A204.1 (cell line): ENCODE measurements around the gene EGFL7.

ENCODE experiments used
- FAIRE-seq: peaks from 2 replicates; lab custom pipeline; 2012; peaks lifted over from hg19 to GRCh38; lab: Jason Lieb, UNC

The EGFL7 gene

DNA sequence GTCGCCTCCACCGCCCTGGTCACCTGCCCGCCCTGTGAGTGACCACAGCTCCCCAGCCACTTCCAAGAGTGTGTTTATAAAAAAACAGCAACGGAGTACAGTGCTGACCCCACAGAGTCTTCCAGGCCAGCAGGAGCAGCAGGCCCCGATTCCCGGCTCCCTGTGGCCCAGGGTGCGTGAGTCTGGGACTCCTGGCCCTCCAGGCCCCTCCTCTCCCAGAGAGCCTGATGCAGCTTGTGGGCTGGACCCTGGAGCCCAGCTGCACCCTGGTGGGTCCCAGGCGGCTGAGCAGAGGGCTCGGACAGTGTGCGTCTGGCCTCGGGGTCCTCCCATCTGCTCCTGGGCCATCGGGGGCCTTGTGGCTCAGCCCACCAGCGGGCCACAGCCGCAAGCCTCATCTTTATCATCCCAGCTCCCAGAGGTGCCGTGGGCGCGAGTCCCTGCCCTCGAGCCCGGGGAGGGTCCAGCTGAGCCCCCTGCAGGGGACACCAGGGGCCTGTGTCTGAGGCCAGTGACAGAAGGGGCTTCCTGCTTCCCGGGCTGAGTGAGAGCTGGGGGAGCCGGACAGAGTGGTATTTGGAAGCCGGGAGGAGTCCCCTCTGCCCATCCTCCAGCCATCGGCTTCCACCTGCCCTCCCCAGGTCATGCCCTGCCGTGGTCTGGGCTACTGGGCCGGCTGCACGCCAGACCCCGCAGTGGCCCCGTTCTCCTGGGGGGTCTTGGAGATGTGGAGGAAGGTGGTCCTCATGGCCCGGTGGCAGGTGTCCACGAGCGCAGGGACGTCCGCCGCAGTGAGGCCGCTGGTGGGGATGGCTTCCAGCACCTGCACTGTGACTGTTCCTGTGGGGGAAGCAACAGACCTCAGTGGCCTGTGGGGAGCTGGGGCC is 10.6 kb downstream of the EGFL7 start:
- no peak for FAIRE-seq

DNA sequence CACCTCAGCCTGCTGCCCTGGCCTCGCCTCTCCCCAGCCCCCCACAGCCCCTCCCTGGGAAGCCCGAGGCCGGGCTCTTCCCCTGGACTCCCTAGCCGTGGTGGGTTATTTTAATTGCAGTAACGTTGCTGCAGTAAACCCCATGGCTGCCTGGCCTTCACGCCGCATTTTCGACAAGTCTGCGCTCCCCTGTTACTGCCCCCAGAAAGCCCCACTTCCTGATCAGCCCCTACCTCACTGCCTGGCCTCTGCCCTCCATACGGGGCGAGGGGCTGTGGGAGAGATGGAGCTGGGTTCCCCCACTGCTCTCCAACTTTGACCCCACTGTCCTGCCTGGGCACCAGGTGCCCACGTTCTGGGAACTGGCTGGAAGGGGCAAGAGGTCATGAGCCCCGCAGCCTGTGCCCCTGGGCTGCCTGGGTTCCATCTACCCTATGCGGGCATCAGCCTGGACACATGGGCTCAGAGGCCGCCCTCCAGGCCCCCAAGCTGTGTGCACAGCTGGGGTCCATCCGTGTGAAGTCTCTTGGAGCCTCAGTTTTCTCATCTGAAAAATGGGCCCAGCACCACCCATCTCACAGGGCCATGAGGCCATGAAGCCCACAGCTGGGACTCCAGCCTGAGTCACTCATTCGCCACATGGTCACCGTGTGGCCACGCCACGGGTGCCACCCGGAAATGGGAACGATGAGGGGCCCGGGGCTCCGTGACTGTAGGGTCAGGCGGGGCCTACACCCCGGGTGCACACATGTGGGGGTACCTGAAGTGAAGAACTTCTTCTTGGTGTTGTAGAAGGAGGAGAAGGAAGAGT is 11.5 kb downstream of the EGFL7 start:
- FAIRE-seq, result no peak

DNA sequence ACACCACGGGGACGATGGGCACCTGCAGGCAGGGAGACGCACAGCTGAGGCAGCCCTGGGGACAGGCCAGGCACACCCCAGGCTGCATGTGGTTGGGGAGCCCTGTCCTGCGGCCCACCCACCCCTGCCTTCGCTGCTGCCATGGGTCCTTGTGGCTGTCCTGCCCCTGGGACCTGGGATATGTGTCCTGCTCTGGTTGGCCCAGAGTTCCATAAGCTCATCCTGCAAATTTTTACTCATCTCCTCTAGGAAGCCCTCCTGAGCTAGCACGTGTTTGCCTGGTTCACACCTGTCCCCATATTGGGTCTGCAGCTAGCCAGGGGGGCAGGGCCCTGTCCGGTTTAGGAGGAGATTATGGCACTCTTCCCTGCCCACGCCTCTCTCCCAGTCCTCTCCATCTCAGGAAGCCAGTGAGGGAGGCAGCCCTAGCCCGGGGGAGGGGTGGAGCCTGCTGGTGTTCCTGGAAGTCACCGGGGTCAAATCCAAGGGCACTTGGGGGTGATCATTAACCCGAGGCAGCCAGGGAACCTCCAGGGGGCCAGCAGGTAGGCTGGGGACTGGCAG is 12.2 kb downstream of the EGFL7 start:
- FAIRE-seq, result no peak

DNA sequence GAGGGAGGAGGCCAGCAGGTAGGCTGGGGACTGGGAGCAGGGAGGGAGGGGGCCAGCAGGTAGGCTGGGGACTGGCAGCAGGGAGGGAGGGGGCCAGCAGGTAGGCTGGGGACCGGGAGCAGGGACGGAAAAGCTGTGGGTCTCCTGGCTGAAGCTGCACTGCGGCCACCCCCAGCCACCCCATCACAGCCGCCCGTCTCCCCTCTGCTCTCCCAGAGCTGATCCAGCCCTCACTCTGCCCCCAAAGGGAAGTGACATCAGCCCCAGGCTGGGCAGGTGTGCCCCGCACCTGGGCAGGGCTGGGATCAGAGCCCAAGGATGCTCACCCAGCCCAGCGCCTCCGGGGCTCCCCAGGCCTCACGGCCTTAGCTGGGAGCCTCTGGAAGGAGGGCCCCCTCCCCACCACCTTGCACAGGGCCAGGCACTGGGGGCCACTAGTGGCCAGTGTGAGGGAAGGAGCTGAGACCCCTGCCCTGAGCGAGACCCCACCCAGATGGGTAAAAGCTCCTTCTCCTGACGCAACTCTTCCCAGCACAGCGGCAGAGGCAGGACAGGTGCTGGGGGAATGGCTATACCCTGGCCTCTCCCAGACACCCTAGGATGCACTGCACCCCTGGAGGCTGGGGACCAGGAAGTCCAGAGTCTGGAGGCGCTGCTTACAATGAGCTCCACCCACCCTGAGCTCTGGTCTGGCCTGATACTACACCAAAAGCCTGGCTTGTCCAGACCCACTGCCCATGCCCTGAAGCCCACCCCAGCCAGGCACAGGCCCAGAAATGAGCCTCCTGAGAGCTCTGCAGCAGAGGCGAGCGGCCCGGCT is 13.0 kb downstream of the EGFL7 start:
- FAIRE-seq, result no peak

DNA sequence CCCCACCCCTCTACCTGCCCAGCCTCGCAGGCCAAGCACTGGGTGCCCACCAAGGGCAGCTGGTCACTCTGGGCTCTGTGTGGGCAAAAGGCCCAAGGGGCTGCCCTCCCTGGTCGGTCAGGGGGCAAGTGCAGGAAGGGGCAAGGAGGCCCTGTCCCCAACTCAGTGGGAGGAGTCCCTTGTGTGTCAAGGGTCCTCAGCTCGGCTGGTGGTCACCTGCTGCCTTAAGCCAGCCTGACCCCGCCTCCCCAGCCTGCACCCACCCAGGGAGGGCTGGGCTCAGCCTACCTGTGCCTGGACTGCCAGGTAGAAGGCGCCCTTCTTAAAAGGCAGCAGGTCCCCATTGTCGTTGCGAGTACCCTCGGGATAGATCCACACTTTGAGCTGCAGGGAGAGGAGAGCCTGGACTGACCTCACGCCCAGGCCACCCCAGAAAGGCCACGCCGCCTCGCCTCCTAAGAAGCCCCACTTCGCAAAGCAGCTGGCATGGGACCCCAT is 13.6 kb downstream of the EGFL7 start:
- no peak for FAIRE-seq

DNA sequence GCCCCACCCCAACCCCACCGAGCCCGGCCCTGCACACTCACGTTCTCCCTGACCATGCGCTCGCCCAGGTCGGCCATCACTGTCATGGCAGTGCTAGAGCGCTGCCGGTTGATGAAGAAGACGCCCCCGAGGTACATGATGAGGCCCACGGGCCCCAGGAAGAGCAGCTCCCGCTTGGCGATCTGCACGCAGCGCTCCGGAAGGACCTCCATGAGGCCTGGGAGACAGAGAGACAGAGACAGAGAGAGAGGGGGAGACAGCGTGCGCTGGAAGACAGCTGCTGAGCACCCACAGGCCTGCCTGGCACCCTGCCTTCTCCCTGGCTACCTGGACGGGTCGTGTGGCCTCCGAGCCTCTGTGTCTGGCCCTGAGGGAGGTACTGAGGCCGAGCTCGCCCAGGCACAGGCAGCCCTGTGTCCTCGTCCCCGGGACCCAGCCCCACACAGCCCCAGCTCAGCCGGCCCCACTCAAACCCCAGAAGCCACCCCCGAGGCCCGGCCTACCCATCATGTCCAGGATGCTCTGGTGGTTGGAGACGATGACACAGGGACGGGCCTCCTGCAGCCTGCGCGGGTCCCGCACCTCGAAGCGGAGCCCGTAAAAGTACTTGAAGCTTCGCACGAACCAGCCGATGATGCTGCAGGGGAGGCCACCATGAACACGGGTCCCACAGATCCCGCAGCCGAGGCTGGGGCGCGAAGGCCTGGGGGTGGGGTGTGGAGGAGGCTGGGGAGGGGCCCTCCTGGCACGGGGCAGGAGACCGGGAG is 14.4 kb downstream of the EGFL7 start:
- no peak for FAIRE-seq

DNA sequence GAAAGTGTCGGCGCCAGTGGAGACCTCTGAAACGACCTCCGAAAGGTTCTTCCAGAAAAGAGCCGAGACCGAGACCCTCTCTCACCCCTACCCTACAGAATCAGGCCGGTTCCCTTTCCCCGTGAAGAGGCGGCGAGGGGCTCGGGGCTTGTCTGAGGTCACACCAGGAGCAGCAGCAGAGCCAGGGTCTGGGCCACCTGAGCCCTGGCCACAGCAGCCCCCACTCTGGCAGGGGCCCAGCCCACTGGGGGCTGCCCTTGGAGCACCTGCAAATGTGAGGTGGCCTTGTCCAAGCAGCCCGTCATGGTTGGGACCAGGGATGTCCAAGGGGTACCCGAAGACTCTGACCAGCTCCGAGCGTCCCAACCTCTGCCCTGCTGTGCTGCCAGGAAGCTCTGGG is 15.3 kb downstream of the EGFL7 start:
- no peak for FAIRE-seq

DNA sequence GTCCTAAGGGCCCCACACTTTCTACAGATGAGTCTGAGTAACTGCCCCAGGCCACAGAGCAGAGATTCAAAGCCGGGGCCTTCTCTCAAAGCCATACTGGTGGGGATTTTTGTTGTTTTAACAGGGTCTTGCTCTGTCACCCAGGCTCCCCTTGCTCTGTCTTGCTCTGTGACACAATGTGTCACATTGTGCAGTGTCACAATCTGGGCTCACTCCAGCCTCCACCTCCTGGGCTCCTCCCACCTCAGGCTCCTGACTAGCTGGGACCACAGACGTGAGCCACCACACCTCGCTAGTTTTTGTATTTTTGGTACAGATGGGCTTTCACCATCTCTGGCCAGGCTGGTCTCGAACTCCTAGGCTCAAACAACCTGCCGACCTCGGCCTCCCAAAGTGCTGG is 15.9 kb downstream of the EGFL7 start:
- FAIRE-seq, result no peak

DNA sequence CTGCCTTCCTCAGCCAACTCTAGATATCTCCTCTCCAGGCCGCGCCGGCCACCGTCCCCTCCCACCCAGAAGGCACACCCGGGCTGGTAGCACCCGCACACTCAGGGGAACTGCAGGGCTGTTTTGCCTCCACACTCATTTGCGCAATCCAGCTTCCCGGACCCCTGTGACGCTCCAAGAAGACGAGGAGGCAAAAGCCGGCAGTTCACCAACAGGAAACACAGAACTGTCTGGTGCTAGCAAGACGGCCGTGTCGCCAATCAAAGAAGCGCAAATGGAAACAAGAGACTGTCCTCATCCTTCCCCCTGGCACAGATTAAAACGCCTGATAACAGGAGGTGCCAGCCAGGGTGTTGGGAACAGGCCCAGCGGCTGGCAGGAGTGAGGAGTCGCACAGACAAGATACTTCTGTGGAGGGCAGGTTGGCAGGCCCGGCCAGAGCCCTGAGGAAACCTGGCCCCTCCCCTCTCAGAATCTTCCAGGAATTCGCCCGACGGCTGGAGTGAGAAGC is 16.8 kb downstream of the EGFL7 start:
- FAIRE-seq, result no peak

DNA sequence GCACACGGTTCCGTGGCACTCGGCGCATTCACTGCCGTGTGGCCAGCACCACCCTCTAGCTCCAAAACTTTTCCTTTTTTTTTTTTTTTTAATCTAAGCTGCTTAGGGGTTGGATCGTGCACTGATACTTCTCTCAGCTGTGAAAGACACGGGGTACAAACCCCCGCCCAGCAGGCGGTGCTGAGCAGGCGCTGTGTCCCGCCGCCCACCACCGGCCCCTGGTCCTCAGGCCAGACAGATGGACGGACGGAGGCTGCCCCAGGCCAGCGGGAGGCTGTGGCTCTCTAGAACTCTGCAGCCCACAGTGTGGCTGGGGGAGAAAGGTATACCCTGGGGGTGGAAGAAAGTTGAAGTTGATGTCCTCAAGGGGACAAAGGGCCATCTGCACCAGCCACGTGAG is 18.3 kb downstream of the EGFL7 start:
- FAIRE-seq, result no peak

DNA sequence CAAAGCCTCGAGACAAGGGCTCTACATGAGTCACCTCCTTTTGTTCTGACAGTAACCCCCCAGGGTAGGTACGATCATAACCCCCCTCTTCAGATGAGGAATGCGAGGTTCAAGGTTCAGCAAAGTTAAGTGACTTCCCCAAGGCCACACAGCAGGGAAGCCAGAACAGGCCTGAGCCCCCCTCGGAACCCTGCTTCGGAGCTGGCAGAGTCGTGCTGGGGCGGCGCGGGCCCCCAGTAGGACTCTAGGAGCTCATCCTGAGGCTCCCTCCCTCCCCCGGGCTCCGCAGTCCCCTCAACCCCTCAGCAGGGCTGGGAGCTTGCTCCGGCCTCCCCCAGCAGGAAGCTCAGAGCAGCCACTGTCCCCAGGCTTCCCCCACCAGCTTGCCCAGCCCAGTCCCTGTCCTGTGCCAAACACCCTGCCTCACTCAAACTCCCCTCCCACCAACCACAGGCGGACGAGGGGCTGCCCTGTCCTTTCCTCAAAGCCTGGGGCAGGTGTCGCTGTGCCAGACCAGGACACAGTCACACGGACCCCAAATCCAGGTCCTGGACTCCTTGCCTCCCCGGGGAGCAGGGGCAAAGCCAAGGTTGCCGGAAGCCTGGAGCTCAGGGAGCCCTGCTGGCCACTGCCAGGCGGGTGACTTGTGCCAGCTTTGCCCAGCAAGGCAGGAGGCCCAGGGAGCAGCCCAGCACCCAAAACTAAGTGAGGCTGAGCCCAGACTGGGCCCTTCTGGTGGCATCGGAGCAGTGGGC is 19.4 kb downstream of the EGFL7 start:
- no peak for FAIRE-seq

DNA sequence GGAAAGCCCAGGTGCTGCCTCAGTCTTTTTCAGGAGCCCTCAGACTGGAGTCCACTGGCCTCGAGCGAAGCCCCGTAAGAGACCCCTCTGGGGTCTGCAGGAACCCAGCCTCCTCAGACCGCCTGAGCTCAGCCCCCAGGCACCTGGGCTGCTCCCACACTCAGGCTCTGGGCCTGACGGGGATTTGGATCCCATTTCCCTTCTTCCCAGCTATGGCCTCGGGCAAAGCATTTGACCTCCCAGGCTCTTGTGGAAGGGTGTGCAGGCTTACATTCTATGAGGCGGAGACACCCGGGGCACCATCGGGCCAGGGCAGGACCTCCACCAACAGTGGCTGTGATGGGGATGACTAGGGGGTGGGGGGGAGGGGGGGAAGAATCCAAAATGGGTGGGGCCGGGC is 20.0 kb downstream of the EGFL7 start:
- FAIRE-seq, result no peak

DNA sequence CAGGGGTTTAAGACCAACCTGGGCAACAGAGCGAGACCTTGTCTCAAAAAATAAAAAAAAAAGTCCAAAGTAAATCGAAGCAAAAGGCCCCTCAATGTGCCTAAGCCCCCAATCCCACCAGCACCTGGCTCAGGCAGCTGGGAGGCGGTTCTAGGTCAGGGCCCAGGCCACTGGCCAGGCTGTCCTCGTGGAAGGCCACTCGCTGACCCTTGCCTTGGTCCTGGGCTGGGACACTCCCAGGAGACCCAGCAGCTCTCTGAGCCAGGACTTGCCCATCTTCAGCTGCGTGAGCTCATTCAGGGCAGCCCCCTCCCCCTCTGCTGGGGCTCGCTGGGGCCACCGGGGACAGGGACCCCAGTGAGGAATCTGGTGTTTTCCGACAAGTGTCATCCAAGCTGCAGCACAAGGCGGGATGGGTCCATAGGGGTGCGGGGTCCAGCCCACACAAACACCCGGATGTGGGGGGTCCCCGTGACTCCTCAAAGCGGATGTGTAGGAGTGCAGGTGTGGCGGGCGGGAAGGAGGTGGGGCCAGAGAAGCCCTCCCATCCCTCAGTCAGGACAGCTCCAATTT is 20.5 kb downstream of the EGFL7 start:
- no peak for FAIRE-seq

DNA sequence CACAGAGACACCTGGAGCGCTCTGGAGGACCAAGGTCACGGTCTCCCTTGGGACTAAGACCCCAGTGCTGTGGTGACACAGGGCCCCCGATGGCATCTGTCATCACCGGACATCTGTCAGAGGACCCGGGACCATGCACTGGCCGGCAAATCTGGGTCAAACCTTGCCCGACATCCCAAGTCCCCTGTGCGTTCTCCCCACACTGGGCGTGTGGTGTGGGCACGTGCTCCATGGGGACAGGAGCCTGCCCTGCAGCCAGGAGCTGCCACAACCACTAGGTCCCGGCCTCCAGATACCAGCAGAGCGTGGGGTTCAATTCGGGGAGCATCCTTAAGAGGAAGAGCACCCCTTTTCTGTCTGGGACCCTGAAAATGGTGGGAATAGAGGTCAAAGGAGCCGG is 21.0 kb downstream of the EGFL7 start:
- no peak for FAIRE-seq

DNA sequence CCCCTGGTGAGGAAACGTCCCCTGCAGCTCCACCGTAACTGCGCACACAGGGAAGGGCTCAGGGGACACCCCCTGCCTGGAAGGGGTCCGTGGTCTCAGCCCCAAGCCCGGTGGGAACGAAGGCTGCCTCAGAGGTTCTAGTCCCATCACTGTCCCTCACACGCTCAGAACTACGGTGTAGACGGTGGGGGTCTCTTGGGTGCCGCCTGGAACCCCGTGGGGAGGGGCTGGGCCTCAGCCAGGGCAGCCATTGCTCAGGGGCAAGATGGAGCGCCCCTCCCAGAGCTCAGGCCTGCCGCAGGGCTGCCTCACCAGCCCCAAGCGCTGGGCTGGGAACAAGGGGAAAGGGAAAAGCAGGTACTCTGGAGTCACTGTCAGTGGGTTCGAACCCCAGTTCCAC is 21.6 kb downstream of the EGFL7 start:
- no peak for FAIRE-seq

DNA sequence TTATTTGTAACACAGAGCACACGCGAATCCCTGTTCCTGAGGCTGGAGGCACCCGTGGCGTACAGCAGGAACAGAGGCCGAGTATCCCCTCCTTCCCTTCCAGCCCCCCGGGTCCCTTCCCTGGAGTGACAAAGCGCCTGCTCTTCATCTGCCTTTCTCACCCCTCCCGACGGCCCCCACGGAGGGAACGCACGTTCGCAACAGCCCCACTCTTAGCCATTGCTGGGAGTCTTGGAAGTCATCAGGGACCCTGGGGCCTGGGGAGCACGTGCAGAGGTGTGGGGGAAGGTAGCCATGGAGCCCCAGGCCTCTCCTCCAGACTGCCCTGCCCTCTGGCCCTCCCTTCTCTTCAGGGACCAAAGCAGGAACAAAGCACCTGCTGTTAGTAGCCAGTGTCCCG is 22.1 kb downstream of the EGFL7 start:
- no peak for FAIRE-seq

DNA sequence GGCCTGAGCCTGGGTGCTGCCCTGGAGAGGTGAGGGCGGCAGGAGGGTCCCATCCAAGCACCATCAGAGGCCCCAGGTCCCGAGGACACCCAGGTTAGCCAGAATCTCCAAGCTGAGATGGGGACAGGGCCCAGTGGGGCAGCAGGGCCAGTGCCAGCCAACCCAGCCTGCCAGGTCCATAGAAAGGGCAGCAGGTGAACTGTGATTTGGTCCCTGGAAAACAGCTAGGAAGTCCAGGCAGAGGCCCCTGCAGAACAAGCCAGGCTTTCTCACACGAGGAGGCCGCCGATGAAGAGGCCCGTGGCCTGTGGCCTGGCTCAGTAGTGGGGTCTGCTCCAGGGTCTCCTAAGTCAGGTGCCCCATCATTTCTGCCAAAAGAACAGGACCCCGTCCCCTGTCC is 22.5 kb downstream of the EGFL7 start:
- FAIRE-seq, result no peak

DNA sequence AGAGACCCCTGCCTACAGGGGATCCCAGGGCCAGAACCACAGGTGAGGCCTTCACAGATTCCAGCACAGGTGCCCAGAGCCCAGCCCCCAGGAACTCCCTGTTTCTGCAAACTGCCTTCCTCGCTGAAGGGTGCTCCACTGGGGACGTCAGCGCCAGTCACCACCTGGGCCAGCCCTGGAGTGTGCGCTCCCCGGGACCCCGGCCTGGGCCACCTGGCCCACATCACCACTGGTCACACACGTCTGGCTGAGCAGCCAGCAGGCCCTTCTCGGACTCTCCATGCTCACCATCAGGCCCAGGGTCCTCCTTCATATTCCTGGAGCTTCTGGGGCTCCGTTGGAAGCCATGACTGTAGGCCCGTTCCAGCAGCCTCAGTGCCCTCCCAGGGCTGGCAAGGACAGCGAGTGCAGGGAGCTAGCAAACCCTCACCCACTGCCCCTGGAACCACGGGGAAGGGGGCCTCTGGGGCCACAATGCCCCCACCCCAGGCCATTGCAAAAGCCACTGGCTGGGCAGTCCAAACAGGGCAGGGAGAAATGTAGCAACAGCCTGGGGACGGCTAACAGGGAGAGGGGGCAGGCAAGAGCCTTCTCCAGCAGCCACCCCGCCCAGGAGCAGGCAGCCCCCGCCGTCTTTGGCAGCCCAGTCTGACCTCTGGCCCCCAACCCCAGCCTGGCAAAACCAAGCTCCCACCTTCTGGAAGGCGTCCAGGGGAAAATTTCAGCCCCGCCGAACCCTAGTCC is 23.2 kb downstream of the EGFL7 start:
- no peak for FAIRE-seq

DNA sequence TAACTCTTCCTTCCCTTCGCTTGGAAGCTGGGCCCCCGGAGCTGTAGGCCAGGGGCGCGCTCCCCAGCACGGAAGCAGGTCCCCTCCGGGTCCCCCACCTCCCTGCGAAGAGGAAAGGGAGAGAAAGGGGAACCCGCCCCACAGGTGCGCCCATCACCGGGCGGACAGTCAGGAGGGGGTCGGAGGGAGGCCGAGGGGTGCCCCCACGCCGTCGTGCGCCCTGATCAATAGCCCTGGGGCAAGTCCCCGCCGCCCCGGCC is 23.7 kb downstream of the EGFL7 start:
- no peak for FAIRE-seq
